Nephron (organoid): ENCODE measurements around the gene SLC25A28.

Source experiments
- H3K27ac Mint-ChIP-seq, 3 experiments: 2 replicates each; pipeline ENCODE4 v1.8.0; 2020; ENCODE audit warnings: mixed read lengths in 3 of 3, mild to moderate bottlenecking in 2 of 3, moderate library complexity in 1 of 3
- H3K27me3 Mint-ChIP-seq: 2 replicates; pipeline ENCODE4 v1.8.0; 2021; ENCODE audit warnings: low read depth, mild to moderate bottlenecking, moderate library complexity, mixed read lengths
- H3K36me3 Mint-ChIP-seq: 2 replicates; pipeline ENCODE4 v1.8.0; 2020; ENCODE audit warnings: low read depth, mixed read lengths
- H3K4me1 Mint-ChIP-seq: 2 replicates; pipeline ENCODE4 v1.8.0; 2020; ENCODE audit warnings: mixed read lengths
- H3K4me3 Mint-ChIP-seq, 3 experiments: 2 replicates each; pipeline ENCODE4 v1.8.0; 2020; ENCODE audit warnings: mild to moderate bottlenecking in 3 of 3, mixed read lengths in 3 of 3, moderate library complexity in 2 of 3
- H3K9me3 Mint-ChIP-seq: 2 replicates; pipeline ENCODE4 v1.8.0; 2020; ENCODE audit warnings: mixed read lengths
- TF ChIP-seq, protein P1 (sequence below), 3 experiments: fragments of 200-600 bp; sonication (generic); IDR thresholded peaks; one replicate each; pipeline ENCODE4 v1.5.0; 2021; ENCODE audit warnings: antibody characterized with exemption in 3 of 3; ENCODE audit not compliant: unreplicated experiment in 3 of 3

Gene SLC25A28

DNA sequence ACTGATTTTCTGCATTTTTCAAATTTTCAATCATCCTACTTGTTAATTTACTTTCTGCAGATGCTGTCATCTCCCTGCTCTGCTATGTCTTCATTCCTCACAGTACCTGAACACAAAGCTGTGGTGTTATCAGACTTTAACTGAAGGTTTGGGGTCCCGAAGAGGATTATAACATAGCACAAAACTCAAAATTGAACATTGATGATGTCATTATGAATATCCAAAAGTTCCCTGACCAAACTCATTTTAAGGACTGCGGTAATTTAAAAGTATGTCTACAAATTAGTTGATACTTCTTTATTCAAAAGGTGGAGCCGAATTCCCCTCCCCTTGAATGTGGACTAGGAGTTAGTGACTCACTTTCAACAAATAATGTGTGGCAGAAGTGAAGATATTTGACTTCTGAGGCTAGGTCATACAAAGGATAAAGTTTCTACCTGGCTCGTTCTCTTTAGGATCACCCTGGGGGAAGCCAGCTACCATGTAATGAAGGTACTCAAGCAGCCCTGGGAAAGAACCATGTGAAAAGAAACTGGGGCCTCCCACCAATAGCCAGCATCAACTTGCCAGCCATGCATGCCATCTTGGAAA is 32.7 kb upstream of the SLC25A28 start:
- no peak overlapping the region for H3K4me3 Mint-ChIP-seq
- H3K4me1 Mint-ChIP-seq: no peaks in the 10 kb centered on the region
- H3K9me3 Mint-ChIP-seq: peaks cover 7% of the 10 kb centered on the region
- peaks cover 26% of the 10 kb centered on the region for H3K27me3 Mint-ChIP-seq
- no peaks in the 10 kb centered on the region for H3K36me3 Mint-ChIP-seq
- TF ChIP-seq, protein P1, sequence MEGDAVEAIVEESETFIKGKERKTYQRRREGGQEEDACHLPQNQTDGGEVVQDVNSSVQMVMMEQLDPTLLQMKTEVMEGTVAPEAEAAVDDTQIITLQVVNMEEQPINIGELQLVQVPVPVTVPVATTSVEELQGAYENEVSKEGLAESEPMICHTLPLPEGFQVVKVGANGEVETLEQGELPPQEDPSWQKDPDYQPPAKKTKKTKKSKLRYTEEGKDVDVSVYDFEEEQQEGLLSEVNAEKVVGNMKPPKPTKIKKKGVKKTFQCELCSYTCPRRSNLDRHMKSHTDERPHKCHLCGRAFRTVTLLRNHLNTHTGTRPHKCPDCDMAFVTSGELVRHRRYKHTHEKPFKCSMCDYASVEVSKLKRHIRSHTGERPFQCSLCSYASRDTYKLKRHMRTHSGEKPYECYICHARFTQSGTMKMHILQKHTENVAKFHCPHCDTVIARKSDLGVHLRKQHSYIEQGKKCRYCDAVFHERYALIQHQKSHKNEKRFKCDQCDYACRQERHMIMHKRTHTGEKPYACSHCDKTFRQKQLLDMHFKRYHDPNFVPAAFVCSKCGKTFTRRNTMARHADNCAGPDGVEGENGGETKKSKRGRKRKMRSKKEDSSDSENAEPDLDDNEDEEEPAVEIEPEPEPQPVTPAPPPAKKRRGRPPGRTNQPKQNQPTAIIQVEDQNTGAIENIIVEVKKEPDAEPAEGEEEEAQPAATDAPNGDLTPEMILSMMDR (IDR thresholded peaks at IDR 0.05; ENCODE audit: unreplicated experiment in 3 of 3): no peak
- H3K27ac Mint-ChIP-seq: no peak overlapping the region

DNA sequence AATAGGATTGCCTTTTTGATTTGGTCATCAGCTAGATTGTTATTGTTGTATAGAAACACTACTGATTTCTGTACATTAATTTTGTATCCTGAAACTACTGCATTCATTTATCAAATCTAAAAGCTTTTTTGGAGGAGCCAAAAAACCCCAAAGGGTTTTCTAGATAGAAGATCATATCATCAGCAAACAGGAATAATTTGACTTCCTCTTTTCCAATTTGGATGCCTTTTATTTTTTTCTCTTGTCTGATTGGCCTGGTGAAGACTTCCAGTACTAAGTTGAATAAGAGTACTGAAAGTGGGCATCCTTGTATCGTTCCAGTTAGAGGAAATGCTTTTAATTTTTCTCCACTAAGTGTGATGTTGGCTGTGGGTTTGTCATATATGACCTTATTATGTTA is 28.5 kb upstream of the SLC25A28 start:
- Mint-ChIP-seq H3K9me3 (peaks cover 26% of the 10 kb centered on the region), H3K4me1 (no peaks in the 10 kb centered on the region), H3K27ac (no peak overlapping the region), H3K27me3 (peaks cover 16% of the 10 kb centered on the region), H3K36me3 (no peaks in the 10 kb centered on the region), H3K4me3 (no peak overlapping the region)
- TF ChIP-seq, protein P1 (IDR thresholded peaks at IDR 0.05; ENCODE audit: unreplicated experiment in 3 of 3): no peak

DNA sequence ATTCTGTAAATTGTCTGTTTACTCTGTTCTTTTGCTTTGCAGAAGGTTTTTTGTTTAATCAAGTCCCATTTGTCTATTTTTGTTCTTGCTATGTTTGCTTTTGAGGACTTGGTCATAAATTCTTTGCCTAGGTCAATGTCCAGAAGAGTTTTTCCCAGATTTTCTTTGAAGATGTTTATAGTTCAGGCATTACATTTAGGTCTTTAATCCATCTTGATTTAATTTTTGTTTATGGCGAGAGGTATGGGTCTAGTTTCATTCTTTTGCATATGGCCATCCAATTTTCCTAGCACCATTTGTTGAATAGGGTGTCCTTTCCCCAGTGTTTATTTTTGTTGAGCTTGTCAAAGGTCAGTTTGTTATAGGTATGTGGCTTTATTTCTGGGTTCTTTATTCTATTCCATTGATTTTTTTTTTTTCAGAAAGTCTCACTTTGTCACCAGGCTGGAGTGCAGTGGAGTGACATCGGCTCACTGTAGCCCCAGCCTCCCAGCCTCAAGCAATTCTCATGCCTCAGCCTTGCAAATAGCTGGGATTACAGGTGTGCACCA is 27.4 kb upstream of the SLC25A28 start:
- Mint-ChIP-seq H3K4me1 (no peaks in the 10 kb centered on the region), H3K27ac (no peak overlapping the region), H3K4me3 (no peak overlapping the region), H3K9me3 (peaks cover 26% of the 10 kb centered on the region), H3K36me3 (no peaks in the 10 kb centered on the region), H3K27me3 (peaks cover 14% of the 10 kb centered on the region)
- TF ChIP-seq, protein P1 (IDR thresholded peaks at IDR 0.05; ENCODE audit: unreplicated experiment in 3 of 3): no peak

DNA sequence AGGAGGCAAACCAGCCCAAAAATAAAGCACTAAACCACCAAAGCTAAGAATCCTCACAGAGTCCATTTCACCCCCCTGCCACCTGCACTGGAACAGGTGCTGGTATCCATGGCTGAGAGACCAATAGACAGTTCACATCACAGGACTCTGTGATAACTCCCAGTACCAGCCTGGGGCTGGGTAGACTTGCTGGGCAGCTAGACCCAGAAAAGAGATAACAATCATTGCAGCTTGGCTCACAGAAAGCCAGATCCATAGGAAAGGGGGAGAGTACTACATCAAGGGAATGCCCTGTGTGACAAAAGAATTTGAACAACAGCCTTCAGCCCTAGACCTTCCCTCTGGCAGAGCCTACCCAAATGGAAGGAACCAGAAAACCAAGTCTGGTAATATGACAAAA is 13.6 kb upstream of the SLC25A28 start:
- Mint-ChIP-seq H3K36me3 (no peaks in the 10 kb centered on the region), H3K27ac (no peak overlapping the region), H3K9me3 (peaks cover 5% of the 10 kb centered on the region), H3K4me3 (no peak overlapping the region), H3K27me3 (peaks cover 21% of the 10 kb centered on the region), H3K4me1 (no peaks in the 10 kb centered on the region)
- TF ChIP-seq, protein P1 (IDR thresholded peaks at IDR 0.05; ENCODE audit: unreplicated experiment in 3 of 3): no peak

DNA sequence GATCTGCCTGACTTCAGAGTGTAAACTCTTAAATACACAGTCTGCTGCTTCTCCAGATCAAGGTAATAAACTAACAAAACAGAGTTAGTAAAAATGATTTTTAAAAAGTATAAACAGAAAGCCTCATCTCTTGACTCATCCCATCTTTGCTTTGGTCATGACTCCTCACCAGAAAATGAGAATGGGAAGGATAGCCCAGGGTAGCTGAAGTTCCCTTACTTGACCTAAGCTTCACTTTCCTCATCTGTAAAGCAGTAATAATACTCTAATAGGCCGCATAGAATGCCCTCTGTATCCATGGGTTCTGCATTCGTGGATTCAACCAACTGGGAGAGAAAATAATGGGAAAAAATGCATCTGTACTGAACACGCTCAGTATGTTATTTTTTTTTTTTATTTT is 11.3 kb upstream of the SLC25A28 start:
- TF ChIP-seq, protein P1 (IDR thresholded peaks at IDR 0.05; ENCODE audit: unreplicated experiment in 3 of 3): no peak
- H3K36me3 Mint-ChIP-seq: no peaks in the 10 kb centered on the region
- H3K4me3 Mint-ChIP-seq: no peak overlapping the region
- peaks cover 13% of the 10 kb centered on the region for H3K27me3 Mint-ChIP-seq
- H3K27ac Mint-ChIP-seq: no peak overlapping the region
- no peaks in the 10 kb centered on the region for H3K4me1 Mint-ChIP-seq
- H3K9me3 Mint-ChIP-seq: no peaks in the 10 kb centered on the region

DNA sequence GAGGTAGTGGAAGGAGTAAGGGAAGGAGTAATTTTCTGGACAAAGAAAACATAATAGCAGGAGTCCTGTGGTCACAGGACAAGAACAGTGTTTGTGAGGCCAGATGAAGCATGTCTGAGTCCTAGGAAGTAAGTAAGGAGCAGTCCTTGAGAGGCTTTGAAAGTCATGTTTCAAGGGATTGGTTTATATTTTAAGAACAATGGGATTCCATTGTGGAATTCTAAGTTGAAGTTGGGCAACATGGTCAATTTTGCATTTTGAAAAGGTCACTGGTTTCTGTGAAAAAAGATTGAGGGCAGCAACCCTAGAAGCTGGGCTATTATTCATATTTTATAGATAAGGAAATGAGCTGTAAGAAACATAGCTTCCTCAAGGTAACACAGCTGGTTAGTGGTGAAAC is 10.8 kb upstream of the SLC25A28 start:
- Mint-ChIP-seq H3K4me1 (no peaks in the 10 kb centered on the region), H3K9me3 (no peaks in the 10 kb centered on the region), H3K27ac (no peak overlapping the region), H3K36me3 (no peaks in the 10 kb centered on the region), H3K27me3 (peaks cover 13% of the 10 kb centered on the region), H3K4me3 (no peak overlapping the region)
- TF ChIP-seq, protein P1 (IDR thresholded peaks at IDR 0.05; ENCODE audit: unreplicated experiment in 3 of 3): no peak
